Sigmoid colon (tissue), 4 donors: ENCODE data around the gene CEP95.

Experiments
- CTCF ChIP-seq, 4 experiments: fragments of 450-650 bp in 3 of 4; fragments of 200-600 bp in 1 of 4; IDR thresholded peaks; one replicate each; pipeline ENCODE4 v1.5.1; 2016 to 2019; ENCODE audit warnings: antibody characterized with exemption in 4 of 4, mild to moderate bottlenecking in 3 of 4, moderate library complexity in 2 of 4
- EP300 ChIP-seq, 4 donors: sonication (generic); formaldehyde crosslinking; IDR thresholded peaks; one replicate each; pipeline ENCODE4 v1.6.1; 2017; ENCODE audit warnings: antibody characterized with exemption in 4 of 4
- POLR2A ChIP-seq, 2 donors: fragments of 450-650 bp; IDR thresholded peaks; one replicate each; pipeline ENCODE4 v1.6.1; 2016; ENCODE audit warnings: antibody characterized with exemption in 2 of 2, mild to moderate bottlenecking in 2 of 2, moderate library complexity in 2 of 2
- POLR2AphosphoS5 ChIP-seq, 4 donors: sonication (generic); formaldehyde crosslinking; IDR thresholded peaks; one replicate each; pipeline ENCODE4 v1.6.1; 2017; ENCODE audit warnings: antibody characterized with exemption in 4 of 4

DNA sequence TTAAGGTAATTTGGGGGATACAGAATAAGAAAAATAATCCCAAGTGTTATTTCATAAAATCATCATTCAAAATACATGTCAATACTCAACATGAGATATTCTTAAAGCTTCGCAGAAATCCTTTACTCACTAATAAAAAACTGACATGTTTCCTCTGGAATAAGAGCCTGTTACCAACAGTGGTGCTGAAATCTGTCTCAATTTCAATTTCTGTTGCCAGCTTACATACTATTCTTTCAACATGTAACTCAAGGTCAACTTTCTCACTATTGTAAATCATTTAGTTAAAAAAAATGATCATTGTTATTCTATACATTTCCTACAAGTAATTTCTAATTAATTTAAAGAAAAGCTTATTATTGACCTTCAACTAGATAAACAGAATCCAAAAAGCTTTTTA is 67.9 kb downstream of the CEP95 start:
- TF ChIP-seq CTCF (IDR thresholded peaks at IDR 0.05) (no peak), EP300 (IDR thresholded peaks at IDR 0.05) (no peak), POLR2AphosphoS5 (IDR thresholded peaks at IDR 0.05) (no peak), POLR2A (IDR thresholded peaks at IDR 0.05) (no peak)
